ENCODE results near the gene CD40.

Gene CD40

DNA sequence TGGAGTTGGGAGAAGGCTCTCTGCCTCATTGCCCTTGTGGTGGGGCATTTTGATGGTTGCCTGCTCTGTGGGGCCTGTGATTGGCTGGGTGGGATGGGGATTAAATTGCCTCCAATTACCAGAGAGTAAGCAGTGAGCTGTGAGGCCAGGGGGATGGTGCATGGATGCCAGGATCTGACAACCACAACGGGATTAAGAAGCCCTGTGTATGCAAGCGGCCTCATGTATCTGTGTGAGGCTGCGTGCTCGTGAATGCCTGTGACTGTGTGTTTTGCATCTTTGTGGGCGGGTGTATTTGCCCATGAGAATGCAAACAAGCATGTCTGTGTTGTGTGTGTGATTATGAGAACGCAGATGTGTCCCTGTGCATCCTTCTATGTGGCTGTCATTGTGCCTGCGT, 46.1 kb downstream of the CD40 start:
- Mint-ChIP-seq H3K27me3 (peaks cover 27% of the 10 kb centered on the region), H3K9me3 (no peaks in the 10 kb centered on the region), H3K4me1 (no peaks in the 10 kb centered on the region), H3K27ac (no peak overlapping the region), H3K4me3 (no peak overlapping the region)
- DNase-seq (no peak), ATAC-seq (no peak)

DNA sequence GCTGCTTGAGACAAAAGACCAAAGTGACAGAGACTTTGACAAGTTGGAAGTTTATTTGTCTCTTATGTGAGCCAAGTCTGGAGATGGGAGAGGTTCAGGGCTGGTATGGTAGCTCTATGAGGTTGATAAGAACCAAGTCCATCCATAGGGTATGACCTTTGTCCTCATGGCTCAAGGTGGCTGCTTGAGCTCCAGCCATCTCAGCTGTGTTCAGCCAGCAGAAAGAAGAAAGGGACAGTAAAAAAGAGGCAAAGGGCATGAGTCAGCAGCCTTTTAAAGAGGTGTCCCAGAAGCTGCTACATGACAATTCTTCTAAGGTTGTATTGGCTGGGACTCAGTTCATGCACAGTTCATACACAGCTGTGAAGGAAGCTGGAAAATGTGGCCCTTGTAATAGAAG, 49.0 kb downstream of the CD40 start:
- DNase-seq, result no peak
- Mint-ChIP-seq H3K27ac (no peak overlapping the region), H3K4me1 (no peaks in the 10 kb centered on the region), H3K27me3 (peaks cover 46% of the 10 kb centered on the region), H3K9me3 (no peaks in the 10 kb centered on the region), H3K4me3 (no peak overlapping the region)
- ATAC-seq, result no peak

DNA sequence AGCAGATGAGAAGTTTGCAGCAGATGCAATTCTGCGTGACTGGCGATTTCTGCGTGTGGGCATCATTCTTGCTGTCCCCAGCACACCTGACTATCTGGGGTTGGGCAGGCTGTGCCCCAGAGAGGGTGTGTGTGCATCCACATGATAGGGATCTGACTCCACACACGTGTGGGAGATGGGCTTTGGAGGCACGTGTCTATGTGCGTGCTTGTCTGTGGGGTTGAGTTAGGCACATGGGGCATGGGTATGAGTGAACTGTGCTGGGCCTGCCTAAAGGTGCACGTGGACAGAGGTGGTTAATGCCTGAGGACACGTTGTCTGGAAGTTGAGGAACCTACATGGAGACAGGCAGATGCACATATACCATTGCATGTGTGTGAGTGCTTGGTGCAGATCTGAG, 50.3 kb downstream of the CD40 start:
- Mint-ChIP-seq H3K4me3 (no peak overlapping the region), H3K27me3 (peaks cover 59% of the 10 kb centered on the region), H3K4me1 (no peaks in the 10 kb centered on the region), H3K9me3 (no peaks in the 10 kb centered on the region), H3K27ac (no peak overlapping the region)
- DNase-seq, result no peak
- no peak for ATAC-seq

DNA sequence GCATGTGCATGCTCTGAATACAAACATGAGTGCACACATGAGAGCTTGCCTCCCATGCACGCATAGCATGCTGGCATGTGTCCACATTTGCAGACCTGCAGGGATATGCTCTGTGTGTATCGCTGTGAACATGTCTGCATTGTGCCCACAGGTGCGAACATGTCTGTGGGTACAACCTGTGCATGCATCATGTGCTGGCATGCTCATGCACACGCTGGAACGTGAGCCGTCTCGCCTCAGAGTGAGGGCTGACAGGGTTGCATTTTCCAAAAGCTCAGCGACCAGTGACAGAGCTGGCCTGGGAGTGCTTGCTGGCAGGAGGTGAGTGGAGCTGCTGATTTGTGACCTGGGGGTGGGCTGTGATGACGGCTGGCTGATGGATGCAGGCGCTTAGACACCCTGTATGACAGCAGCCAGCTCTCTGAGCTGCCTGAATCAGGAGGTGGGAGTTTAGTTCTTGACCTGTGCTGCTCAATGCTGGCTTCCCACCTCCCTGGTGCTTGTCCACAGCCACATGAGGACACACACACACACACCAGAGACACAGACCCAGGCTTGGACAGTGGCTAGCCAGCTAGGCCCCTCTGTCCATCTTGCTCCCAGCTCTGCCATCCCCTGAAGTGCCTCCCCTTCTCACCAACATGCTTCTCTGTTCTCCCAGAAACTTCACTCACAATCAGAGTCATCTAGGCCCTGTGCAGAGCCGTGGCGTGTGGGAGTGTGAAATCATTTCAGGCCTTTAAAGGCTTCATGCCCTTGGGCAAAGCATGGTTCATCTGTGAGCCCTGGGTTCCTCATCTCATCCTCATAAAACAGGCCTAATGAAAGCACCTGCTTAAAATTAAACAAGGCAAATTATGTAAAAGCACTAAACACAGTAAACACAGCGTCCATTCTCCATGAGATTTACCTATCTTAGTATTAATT, 51.4 kb downstream of the CD40 start:
- no peaks in the 10 kb centered on the region for H3K9me3 Mint-ChIP-seq
- H3K27ac Mint-ChIP-seq, result no peak overlapping the region
- no peaks in the 10 kb centered on the region for H3K4me1 Mint-ChIP-seq
- H3K27me3 Mint-ChIP-seq, result peaks cover 60% of the 10 kb centered on the region
- DNase-seq, result no peak
- H3K4me3 Mint-ChIP-seq, result no peak overlapping the region
- ATAC-seq, result no peak

DNA sequence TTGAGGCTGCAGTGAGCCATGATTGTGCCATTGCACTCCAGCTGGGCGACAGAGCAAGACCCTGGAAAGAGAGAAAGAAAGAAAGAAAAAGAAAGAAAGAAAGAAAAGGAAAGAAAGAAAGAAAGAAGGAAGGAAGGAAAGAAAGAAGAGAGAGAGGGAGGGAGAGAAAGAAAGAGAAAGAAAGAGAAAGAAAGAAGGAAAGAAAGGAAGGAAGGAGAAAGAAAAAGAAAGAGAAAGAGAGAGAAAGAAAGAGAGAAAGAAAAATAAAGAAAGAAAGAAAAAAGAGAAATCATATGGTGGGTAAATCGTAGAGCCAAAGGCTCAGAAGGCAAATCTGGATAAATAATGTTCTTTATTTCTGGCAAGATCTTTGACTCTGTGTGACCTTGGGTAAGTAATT, 53.4 kb downstream of the CD40 start:
- Mint-ChIP-seq H3K27me3 (peaks cover 66% of the 10 kb centered on the region), H3K4me3 (no peak overlapping the region), H3K9me3 (no peaks in the 10 kb centered on the region), H3K4me1 (no peaks in the 10 kb centered on the region), H3K27ac (peak overlapping the region in 1 of 2 donors; percentile 47)
- DNase-seq (no peak), ATAC-seq (no peak)

DNA sequence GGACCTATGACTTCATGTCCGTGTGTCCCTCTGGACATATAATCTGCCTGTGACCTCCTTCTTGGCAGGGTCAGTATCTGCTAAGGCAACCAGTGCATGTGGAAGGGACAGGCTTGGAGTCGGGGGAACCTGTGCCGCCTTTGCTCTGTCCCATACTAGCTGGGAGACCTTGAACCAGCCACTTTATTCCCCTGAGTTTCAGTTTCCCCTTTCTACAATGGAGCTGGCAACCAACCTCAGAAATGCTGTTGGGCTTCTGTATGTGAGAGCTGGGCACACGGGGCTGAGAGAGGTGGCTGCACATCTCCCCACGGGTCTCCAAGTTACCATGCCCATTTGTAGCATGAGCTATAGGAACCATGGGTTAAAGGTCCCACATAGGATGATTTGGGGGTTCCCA, 53.8 kb downstream of the CD40 start:
- ATAC-seq, result no peak
- no peak for DNase-seq
- H3K4me3 Mint-ChIP-seq, result no peak overlapping the region
- peaks cover 65% of the 10 kb centered on the region for H3K27me3 Mint-ChIP-seq
- no peaks in the 10 kb centered on the region for H3K9me3 Mint-ChIP-seq
- no peak overlapping the region for H3K27ac Mint-ChIP-seq
- no peaks in the 10 kb centered on the region for H3K4me1 Mint-ChIP-seq

DNA sequence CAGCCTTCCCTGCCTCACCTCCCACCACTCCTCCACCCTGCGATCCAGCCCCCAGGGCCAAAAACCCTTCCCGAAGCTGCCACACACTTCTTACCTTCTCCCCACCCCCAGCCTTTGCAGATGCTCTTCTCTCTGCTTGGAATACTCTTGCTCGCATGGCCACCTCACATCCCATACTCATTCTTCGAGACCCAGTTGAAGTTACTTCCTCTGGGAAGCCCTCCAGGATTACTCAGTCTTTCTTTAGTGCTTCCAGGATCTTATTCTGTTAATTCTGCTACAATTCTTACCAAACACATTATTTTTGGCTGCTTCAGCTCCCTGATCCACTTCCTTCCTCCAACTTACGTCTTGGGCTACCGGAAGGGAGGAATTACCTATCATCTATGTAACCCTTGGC, 54.3 kb downstream of the CD40 start:
- H3K27ac Mint-ChIP-seq, result no peak overlapping the region
- no peak for DNase-seq
- peaks cover 66% of the 10 kb centered on the region for H3K27me3 Mint-ChIP-seq
- no peaks in the 10 kb centered on the region for H3K9me3 Mint-ChIP-seq
- no peaks in the 10 kb centered on the region for H3K4me1 Mint-ChIP-seq
- no peak for ATAC-seq
- no peak overlapping the region for H3K4me3 Mint-ChIP-seq

DNA sequence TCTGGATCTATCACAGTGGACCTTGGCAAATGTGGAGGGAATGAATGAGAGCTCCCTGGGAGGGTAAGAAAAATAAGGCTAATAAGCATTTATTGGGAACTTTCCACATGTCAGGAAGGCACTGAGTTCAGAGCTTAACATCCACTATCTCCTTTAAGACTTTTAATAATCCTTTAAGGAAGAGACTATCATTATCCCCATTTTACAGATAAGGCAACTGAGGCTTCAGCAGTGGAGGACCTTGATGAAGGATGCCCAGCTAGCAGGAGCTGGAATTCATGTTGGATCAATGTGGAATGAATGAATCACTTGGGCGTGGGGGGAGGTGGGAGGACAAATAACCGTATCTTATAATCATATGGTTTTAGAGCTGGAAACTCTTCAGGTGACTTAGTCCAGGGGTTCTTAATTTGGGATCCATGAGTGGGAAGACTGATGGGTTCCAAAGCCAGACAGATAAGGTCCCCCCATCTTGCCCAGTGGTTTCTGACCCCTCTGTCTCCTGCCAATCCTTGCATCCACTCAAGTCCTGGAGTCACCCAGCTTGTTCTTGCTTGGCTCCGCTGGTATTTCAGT, 54.9 kb downstream of the CD40 start:
- Mint-ChIP-seq H3K9me3 (no peaks in the 10 kb centered on the region), H3K4me3 (no peak overlapping the region), H3K4me1 (no peaks in the 10 kb centered on the region), H3K27ac (no peak overlapping the region), H3K27me3 (peaks cover 72% of the 10 kb centered on the region)
- ATAC-seq (no peak), DNase-seq (no peak)

DNA sequence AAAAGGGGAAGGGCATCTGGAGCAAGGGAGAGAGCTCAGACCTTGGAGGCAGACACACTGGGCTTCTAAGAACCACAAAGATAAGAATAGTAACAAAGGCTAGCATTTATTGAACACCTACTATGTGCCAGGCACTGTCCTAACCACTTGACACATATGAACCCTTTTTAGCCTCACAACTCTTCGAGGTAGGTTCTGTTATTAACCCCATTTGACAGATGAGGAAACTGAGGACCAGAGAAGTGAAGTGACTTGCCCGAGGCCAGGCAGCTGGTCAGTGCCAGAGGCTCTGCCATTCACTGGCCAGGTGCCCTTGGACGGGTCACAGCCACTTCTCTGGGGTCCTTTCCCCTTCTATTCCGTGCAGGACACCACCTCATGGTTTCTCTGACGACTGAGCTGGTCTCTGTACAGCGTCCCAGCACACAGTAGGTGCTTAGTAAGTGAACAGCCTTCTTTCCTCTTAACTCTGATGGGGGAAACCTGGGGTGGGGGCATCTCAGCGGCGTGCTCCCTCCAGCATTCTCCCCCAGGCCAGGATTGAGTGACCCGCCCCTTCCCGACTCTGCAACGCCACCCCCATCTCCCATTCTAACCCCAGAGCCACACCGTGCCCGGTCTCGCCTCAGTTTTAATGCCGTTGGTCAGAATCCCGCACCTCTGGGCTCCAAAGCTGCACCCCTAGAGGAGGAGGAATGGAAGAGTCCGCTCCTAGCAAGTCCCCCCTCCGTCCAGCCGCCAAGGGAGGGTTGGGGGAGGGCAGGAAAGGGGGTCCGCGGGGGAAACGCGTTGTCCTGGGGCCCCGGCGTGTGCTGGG, 55.7 kb downstream of the CD40 start:
- H3K4me3 Mint-ChIP-seq, result no peak overlapping the region
- no peak overlapping the region for H3K27ac Mint-ChIP-seq
- peaks cover 80% of the 10 kb centered on the region for H3K27me3 Mint-ChIP-seq
- H3K9me3 Mint-ChIP-seq, result no peaks in the 10 kb centered on the region
- DNase-seq (no peak), ATAC-seq (no peak)
- no peaks in the 10 kb centered on the region for H3K4me1 Mint-ChIP-seq

DNA sequence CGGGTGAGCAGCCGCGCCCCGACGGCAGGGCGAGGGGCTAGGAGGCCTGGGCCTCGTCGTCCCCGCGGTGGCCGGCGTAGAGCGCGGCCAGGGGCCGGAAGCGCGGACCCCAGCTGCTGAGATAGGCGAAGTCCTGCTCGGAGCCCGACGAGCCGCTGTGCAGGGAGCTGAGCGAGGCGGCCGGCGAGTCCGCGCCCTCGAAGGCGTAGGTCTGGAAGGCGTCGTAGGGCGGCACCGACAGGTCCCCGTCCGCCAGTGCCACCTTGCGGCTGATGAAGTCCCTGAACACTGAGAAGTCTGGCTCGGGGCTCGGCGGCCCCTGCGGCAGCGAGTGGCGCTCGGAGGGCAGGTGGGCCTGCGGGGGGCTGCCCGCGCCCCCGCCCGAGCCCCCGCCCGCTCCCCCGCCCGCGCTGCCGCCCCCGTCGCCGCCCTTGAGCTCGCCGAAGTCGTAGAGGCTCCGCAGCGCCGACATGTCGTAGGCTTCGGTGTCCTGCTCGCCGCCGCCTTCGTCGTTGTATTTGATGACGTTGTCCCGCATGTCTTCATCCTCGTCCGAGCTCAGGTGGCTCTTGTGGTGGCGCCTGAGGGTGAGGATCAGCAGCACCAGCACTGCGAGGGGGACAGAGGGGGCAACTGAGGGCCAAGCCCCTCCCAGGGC, 56.5 kb downstream of the CD40 start:
- no peak overlapping the region for H3K4me3 Mint-ChIP-seq

DNA sequence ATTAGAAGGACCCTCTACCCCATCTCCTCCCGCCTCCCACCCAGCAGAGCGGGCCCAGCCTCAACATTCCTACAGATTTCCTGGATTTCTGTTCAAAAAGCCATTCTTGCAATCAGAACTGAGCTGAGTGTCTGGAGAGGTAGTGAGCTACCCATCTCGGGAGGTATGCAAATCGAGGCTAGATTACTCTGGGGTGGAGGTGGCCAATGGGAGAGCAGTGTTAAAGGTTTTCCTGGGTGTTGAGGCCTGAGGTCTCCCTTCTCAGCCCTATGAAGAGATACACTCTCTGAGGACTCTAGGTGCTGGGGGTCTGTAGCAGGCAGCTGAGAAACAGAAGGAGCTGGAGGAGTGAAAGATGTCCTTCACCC, 57.0 kb downstream of the CD40 start:
- Mint-ChIP-seq H3K4me3 (no peak overlapping the region), H3K27ac (no peak overlapping the region), H3K9me3 (no peaks in the 10 kb centered on the region), H3K27me3 (peaks cover 87% of the 10 kb centered on the region), H3K4me1 (no peaks in the 10 kb centered on the region)
- ATAC-seq (no peak), DNase-seq (no peak)

More for the DNA sequence above, 56.5 kb downstream of the CD40 start:
- peaks cover 87% of the 10 kb centered on the region for H3K27me3 Mint-ChIP-seq
- peak; percentile 93 for ATAC-seq
- DNase-seq, result peak; percentile 65 to 71
- H3K27ac Mint-ChIP-seq, result no peak overlapping the region
- no peaks in the 10 kb centered on the region for H3K4me1 Mint-ChIP-seq
- H3K9me3 Mint-ChIP-seq, result no peaks in the 10 kb centered on the region

DNA sequence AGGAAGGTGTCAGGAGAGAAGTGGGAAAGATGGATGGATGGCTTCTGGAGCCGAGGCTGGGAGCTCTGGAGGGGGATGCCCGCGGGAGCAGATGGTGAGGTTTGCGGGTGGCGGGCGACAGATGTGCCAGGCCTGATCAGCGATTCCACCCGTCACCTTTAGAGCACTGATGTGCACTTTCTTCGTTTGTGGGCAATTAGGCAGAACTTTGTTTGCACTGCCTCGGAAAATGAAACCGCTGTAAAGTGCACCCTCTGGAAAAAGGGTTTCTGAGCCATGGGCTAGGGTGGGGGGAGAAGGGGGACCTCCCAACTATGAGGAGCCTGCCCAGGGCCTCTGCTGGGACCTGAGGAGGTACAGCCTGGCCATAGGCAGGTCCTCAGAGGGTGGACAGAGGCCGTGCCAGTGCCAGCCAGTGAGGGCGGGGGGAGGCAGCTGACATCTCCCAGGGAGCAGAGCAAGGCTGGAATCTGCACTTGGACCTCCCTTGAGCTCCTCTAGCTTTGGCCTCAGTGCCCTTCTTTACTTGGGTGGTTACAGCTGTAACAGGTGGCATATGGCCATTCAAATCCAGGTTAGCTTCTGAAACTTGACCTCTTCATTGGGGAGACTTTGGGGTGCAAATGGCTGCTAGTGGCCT, 58.7 kb downstream of the CD40 start:
- ATAC-seq (no peak), DNase-seq (no peak)
- no peak overlapping the region for H3K27ac Mint-ChIP-seq
- no peak overlapping the region for H3K4me3 Mint-ChIP-seq
- no peaks in the 10 kb centered on the region for H3K4me1 Mint-ChIP-seq
- no peaks in the 10 kb centered on the region for H3K9me3 Mint-ChIP-seq
- peaks cover 82% of the 10 kb centered on the region for H3K27me3 Mint-ChIP-seq

DNA sequence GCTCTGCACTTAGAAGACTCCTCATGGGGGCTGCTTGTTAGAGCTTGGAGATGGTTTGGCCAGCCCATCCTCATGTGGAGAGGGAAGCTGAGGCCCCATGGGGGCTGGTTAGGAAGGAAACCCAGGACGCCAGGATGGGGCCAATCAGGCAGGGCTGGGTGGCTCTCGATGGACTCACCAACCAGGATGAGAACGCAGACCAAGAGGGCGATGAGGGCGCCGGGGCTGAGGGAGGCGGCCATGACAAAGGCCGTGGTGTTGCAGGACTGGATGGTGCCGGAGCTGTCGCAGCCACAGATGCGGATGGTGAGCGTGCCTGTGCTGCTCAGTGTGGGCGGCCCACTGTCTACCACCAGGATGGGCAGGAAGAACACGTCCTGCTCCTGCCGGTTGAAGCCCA, 59.7 kb downstream of the CD40 start:
- ATAC-seq, result no peak
- H3K4me1 Mint-ChIP-seq, result no peaks in the 10 kb centered on the region
- peaks cover 79% of the 10 kb centered on the region for H3K27me3 Mint-ChIP-seq
- no peak for DNase-seq
- no peak overlapping the region for H3K27ac Mint-ChIP-seq
- H3K4me3 Mint-ChIP-seq, result no peak overlapping the region
- H3K9me3 Mint-ChIP-seq, result no peaks in the 10 kb centered on the region

DNA sequence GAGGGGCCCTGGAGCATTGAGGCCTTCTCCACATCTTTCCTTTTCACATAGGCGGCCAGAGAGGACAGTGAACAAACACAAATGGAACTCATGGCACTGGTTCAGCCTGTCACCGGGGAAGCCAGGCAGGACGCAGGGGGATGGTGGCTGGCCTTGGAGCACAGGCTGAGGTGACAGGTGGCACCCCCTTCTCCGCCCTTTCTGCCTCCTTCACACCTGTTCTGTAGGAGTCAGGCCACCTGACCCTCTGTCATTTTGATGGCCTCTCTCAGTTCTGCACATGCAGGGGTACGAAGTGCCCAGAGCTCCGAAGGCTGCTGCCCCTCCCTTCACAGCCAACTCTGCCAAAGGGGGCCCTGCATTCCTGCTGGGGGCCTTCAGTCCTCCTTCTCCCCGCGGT, 60.8 kb downstream of the CD40 start:
- no peak overlapping the region for H3K4me3 Mint-ChIP-seq
- DNase-seq, result no peak
- no peak for ATAC-seq
- H3K9me3 Mint-ChIP-seq, result no peaks in the 10 kb centered on the region
- peaks cover 68% of the 10 kb centered on the region for H3K27me3 Mint-ChIP-seq
- H3K4me1 Mint-ChIP-seq, result no peaks in the 10 kb centered on the region
- H3K27ac Mint-ChIP-seq, result no peak overlapping the region

Measured in stimulated activated naive CD8-positive, alpha-beta T cell treated with anti-CD3 and anti-CD28 coated beads, Interleukin-15, amount 100 ng/mL, for 72 hours (primary cell).